Astrocyte of the hippocampus (primary cell): ENCODE data around the gene HLTF.
A peak's percentile ranks its signal among the peaks of the same experiment; 100 is the strongest.
"Not testable (repeated sequence)": the region's sequence is repeated elsewhere in the genome, so short reads cannot be mapped to it uniquely, and the experiment has no call there.

ENCODE experiments used
- DNase-seq: peaks from one replicate; pipeline ENCODE4 v3.0.0; 2011; ENCODE audit warnings: low read depth, low spot score

HLTF gene, protein sequence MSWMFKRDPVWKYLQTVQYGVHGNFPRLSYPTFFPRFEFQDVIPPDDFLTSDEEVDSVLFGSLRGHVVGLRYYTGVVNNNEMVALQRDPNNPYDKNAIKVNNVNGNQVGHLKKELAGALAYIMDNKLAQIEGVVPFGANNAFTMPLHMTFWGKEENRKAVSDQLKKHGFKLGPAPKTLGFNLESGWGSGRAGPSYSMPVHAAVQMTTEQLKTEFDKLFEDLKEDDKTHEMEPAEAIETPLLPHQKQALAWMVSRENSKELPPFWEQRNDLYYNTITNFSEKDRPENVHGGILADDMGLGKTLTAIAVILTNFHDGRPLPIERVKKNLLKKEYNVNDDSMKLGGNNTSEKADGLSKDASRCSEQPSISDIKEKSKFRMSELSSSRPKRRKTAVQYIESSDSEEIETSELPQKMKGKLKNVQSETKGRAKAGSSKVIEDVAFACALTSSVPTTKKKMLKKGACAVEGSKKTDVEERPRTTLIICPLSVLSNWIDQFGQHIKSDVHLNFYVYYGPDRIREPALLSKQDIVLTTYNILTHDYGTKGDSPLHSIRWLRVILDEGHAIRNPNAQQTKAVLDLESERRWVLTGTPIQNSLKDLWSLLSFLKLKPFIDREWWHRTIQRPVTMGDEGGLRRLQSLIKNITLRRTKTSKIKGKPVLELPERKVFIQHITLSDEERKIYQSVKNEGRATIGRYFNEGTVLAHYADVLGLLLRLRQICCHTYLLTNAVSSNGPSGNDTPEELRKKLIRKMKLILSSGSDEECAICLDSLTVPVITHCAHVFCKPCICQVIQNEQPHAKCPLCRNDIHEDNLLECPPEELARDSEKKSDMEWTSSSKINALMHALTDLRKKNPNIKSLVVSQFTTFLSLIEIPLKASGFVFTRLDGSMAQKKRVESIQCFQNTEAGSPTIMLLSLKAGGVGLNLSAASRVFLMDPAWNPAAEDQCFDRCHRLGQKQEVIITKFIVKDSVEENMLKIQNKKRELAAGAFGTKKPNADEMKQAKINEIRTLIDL

GRCh38 chr3:149086232-149086988 lies at the start of gene HLTF:
TSS of gene HLTF (minus strand) at chr3:149086533. CDS start at chr3:149086336, 197 bp downstream.
- peak; percentile 99 for DNase-seq

GRCh38 chr3:149134575-149134974 lies 48.2 kb upstream of the HLTF start:
- DNase-seq = peak; percentile 55

DNA sequence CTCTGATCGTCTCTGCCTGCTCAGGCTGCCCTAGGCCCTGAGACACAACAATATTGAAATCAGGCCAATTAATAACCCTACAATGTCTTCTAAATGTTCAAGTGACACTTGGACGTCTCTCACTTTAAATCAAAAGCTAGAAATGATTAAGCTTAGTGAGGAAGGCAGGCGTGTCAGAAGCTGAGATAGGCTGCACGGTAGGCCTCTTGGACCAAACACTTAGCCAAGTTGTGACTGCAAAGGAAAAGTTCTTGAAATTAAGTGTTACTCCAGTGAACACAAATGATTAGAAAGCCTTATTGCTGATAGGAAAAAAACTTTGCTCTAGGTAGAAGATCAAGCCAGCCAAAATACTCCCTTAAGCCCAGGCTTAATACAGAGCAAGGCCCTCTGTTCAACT lies 45.3 kb upstream of the HLTF start:
- DNase-seq = no peak

GRCh38 chr3:149129326-149130205 lies 43.2 kb upstream of the HLTF start, which contains the start of gene HPS3:
TSS of gene HPS3 (plus strand) at chr3:149129638. CDS start at chr3:149129724, 86 bp downstream.
- DNase-seq = peak; percentile 96

- no peak for DNase-seq
These were observed 42.5 kb upstream of the HLTF start for GRCh38 chr3:149128821-149129220.

DNA sequence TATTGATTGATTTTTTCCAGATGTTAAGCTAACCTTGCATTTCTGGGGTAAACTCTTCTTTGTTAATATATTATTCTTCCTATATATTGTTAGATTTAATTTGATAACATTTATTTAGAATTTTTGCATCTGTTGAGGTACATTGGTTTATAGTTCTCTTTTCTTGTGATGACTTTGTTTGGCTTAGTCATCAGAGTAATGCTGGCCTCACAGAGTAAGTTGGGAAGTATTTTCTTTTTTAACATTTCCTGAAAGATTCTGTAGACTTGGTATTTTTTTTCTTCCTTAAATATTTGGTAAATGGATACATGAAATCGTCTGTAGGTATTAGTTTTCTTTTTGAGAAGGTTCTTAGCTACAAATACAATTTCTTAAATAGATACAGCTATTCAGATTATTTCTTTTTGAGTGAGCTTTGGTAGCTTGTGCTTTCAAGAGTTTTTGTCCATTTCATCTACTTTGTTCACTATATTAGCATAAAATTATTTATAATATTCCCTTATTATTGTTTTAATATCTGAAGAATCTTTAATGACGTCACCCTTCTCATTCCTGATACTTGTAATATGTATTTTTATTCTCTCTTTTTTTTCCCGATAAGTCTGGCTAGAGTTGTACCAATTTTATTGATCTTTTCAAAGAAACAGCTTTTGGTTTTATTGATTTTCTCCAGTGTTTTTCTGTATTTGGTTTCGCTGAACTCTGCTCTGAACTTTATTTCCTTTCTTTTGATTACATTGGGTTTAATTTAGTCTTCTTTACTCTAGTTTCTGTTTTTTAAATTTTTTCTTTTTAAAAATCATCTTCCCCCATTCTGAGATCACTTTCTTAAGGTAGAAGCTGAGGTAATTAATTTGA lies 36.6 kb upstream of the HLTF start:
- DNase-seq = no peak

GRCh38 chr3:149120051-149120972 lies 34.0 kb upstream of the HLTF start:
- DNase-seq = peak; percentile 74

- DNase-seq = no peak
These were observed 33.1 kb upstream of the HLTF start for GRCh38 chr3:149119466-149119865.

GRCh38 chr3:149118724-149119123 lies 32.4 kb upstream of the HLTF start:
- DNase-seq = no peak

GRCh38 chr3:149115114-149115513 lies 28.8 kb upstream of the HLTF start:
- DNase-seq = no peak

GRCh38 chr3:149114458-149114857 lies 28.1 kb upstream of the HLTF start:
- peak; percentile 50 for DNase-seq

DNA sequence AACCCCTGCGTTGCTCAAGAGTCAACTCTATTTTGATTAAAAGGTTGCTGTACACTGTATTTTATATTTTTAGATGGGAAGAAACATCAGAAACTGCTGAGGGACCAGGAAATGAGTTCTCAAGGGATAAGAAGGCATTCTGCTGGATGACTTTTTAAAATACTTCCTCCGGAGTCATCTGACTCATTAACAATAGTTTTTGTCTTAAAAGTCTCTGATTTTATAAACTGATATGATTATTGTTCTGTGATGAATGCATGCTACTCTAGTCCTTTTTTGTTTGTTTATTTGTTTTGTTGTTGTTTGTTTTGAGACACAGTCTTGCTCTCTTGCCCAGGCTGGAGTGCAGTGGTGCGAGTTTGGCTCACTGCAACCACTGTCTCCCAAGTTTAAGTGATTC lies 18.2 kb upstream of the HLTF start:
- DNase-seq = no peak

DNA sequence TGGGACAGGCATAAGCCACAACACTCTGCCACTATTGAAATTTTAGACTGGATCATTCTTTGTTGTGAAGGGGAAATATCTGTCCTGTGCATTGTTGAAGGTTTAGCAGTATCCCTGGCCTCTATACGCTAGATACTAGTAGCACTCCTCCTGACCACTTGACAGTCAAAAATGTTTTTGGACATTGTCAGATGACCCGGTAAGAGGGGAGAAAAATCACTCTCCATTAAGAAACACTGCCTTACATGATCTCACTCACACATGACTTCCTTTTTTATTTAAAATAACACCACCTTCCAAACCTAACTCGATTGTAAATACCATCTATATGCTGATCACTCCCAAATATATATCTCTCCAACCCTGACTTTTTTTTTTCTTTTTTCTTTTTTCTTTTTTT lies 15.3 kb upstream of the HLTF start:
- no peak for DNase-seq

- no peak for DNase-seq
These were observed 14.8 kb upstream of the HLTF start for GRCh38 chr3:149101154-149101553.

- not testable (repeated sequence) for DNase-seq
These were observed 11.7 kb upstream of the HLTF start for GRCh38 chr3:149097987-149098386.

- no peak for DNase-seq
These were observed 9.2 kb upstream of the HLTF start for GRCh38 chr3:149095487-149095886.

GRCh38 chr3:149091983-149092382 lies 5.7 kb upstream of the HLTF start:
- no peak for DNase-seq

DNA sequence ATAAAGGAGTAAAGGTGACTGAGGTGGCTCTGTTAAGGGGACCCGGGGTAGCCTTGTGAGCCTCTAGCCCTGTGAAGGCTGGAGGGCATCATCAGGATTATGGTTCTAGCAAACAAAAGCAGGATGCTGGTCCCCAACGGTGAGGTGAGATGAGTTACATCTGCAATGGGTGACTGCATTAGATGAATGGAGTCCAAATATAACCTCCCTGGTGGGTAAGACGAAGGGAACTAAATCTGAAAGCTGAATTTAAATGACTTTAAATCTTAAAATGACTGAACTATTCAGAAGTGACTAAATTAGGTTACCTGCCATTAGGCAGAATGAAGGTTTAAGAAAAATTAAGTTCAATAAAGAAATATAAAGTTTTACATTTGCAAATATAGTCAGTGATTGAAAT lies 4.6 kb upstream of the HLTF start:
- no peak for DNase-seq

- DNase-seq = no peak
These were observed 4.1 kb upstream of the HLTF start for GRCh38 chr3:149090461-149090860.
